ENCODE results near the gene ITPK1. TPM values are rescaled to one million over a fixed set of nuclear protein-coding genes. Genes with fewer than 3 reads are reported as not detected.
"Not testable (repeated sequence)": the region's sequence is repeated elsewhere in the genome, so short reads cannot be mapped to it uniquely, and the experiment has no call there.

ITPK1 gene
- polyA plus RNA-seq, 2 donors: 15.8 to 22.4 TPM

GRCh38 chr14:93150227-93151208 is 34.8 kb upstream of the ITPK1 start:
- no peaks in the 10 kb centered on the region for H3K36me3 ChIP-seq (ENCODE audit: control insufficient read depth in 2 of 2, insufficient read depth in 2 of 2, low read length in 1 of 2)
- H3K27me3 ChIP-seq (ENCODE audit: control insufficient read depth in 1 of 2, insufficient read depth in 2 of 2, low read length in 2 of 2): no peaks in the 10 kb centered on the region
- peaks cover 0 to 3% of the 10 kb centered on the region in 2 donors for H3K4me1 ChIP-seq (ENCODE audit: control insufficient read depth in 2 of 2, insufficient read depth in 2 of 2, low read length in 1 of 2)
- H3K4me3 ChIP-seq (ENCODE audit: low read depth in 1 of 2, low read length in 2 of 2): no peak overlapping the region
- WGBS, 2 donors: 38 to 42% methylated on average over 16 of the region's 16 CpGs
- H3K27ac ChIP-seq (ENCODE audit: low read depth in 2 of 2, low read length in 1 of 2): no peak overlapping the region
- no peaks in the 10 kb centered on the region for H3K9me3 ChIP-seq (ENCODE audit: control insufficient read depth in 2 of 2, insufficient read depth in 1 of 2, low read depth in 1 of 2, low read length in 1 of 2)

- Histone ChIP-seq H3K9me3 (ENCODE audit: control insufficient read depth in 2 of 2, insufficient read depth in 1 of 2, low read depth in 1 of 2, low read length in 1 of 2) (no peaks in the 10 kb centered on the region), H3K4me1 (ENCODE audit: control insufficient read depth in 2 of 2, insufficient read depth in 2 of 2, low read length in 1 of 2) (peaks cover 0 to 3% of the 10 kb centered on the region in 2 donors), H3K4me3 (ENCODE audit: low read depth in 1 of 2, low read length in 2 of 2) (no peak overlapping the region), H3K27me3 (ENCODE audit: control insufficient read depth in 1 of 2, insufficient read depth in 2 of 2, low read length in 2 of 2) (no peaks in the 10 kb centered on the region), H3K27ac (ENCODE audit: low read depth in 2 of 2, low read length in 1 of 2) (no peak overlapping the region), H3K36me3 (ENCODE audit: control insufficient read depth in 2 of 2, insufficient read depth in 2 of 2, low read length in 1 of 2) (no peaks in the 10 kb centered on the region)
- 93 to 95% methylated on average over 8 of the region's 8 CpGs for WGBS, 2 donors
These were observed 33.3 kb upstream of the ITPK1 start for GRCh38 chr14:93148979-93149378.

DNA sequence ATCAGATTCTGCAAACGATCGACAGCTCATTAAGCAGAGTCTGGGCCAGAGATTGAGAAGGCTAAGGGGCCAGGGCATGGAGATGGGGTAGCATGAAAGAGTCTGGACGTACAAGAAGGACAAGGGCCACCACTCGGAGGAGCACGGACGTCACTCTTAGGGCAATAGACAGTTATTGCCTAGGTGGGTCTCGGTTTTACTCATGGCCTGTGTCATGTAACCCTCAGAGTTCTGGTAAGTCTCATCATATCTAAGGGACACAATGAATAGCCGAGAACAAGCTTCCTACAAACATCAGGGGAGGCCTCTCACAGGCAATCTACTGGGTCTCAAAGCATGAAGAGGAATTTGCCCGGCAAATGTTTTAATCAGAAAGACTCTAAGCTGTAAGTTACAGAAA is 30.4 kb upstream of the ITPK1 start:
- WGBS, 2 donors: 75 to 80% methylated on average over 9 of the region's 9 CpGs
- no peaks in the 10 kb centered on the region for H3K9me3 ChIP-seq (ENCODE audit: control insufficient read depth in 2 of 2, insufficient read depth in 1 of 2, low read depth in 1 of 2, low read length in 1 of 2)

GRCh38 chr14:93142854-93143652 is 27.3 kb upstream of the ITPK1 start:
- Histone ChIP-seq H3K4me3 (ENCODE audit: low read depth in 1 of 2, low read length in 2 of 2) (no peak overlapping the region), H3K4me1 (ENCODE audit: control insufficient read depth in 2 of 2, insufficient read depth in 2 of 2, low read length in 1 of 2) (no peaks in the 10 kb centered on the region), H3K27ac (ENCODE audit: low read depth in 2 of 2, low read length in 1 of 2) (no peak overlapping the region), H3K27me3 (ENCODE audit: control insufficient read depth in 1 of 2, insufficient read depth in 2 of 2, low read length in 2 of 2) (no peaks in the 10 kb centered on the region), H3K36me3 (ENCODE audit: control insufficient read depth in 2 of 2, insufficient read depth in 2 of 2, low read length in 1 of 2) (no peaks in the 10 kb centered on the region), H3K9me3 (ENCODE audit: control insufficient read depth in 2 of 2, insufficient read depth in 1 of 2, low read depth in 1 of 2, low read length in 1 of 2) (no peaks in the 10 kb centered on the region)
- WGBS, 2 donors: 73 to 74% methylated on average over 13 of the region's 13 CpGs

More for the DNA sequence above, 30.4 kb upstream of the ITPK1 start:
- no peak overlapping the region for H3K27ac ChIP-seq (ENCODE audit: low read depth in 2 of 2, low read length in 1 of 2)
- H3K4me3 ChIP-seq (ENCODE audit: low read depth in 1 of 2, low read length in 2 of 2): no peak overlapping the region
- H3K36me3 ChIP-seq (ENCODE audit: control insufficient read depth in 2 of 2, insufficient read depth in 2 of 2, low read length in 1 of 2): no peaks in the 10 kb centered on the region
- H3K4me1 ChIP-seq (ENCODE audit: control insufficient read depth in 2 of 2, insufficient read depth in 2 of 2, low read length in 1 of 2): peaks cover 0 to 3% of the 10 kb centered on the region in 2 donors
- no peaks in the 10 kb centered on the region for H3K27me3 ChIP-seq (ENCODE audit: control insufficient read depth in 1 of 2, insufficient read depth in 2 of 2, low read length in 2 of 2)

- H3K4me1 ChIP-seq (ENCODE audit: control insufficient read depth in 2 of 2, insufficient read depth in 2 of 2, low read length in 1 of 2): no peaks in the 10 kb centered on the region
- H3K27ac ChIP-seq (ENCODE audit: low read depth in 2 of 2, low read length in 1 of 2): no peak overlapping the region
- H3K27me3 ChIP-seq (ENCODE audit: control insufficient read depth in 1 of 2, insufficient read depth in 2 of 2, low read length in 2 of 2): no peaks in the 10 kb centered on the region
- no peaks in the 10 kb centered on the region for H3K36me3 ChIP-seq (ENCODE audit: control insufficient read depth in 2 of 2, insufficient read depth in 2 of 2, low read length in 1 of 2)
- 36% methylated on average over 17 of the region's 17 CpGs for WGBS, 2 donors
- H3K4me3 ChIP-seq (ENCODE audit: low read depth in 1 of 2, low read length in 2 of 2): no peak overlapping the region
- H3K9me3 ChIP-seq (ENCODE audit: control insufficient read depth in 2 of 2, insufficient read depth in 1 of 2, low read depth in 1 of 2, low read length in 1 of 2): no peaks in the 10 kb centered on the region
These were observed 22.1 kb upstream of the ITPK1 start for GRCh38 chr14:93137864-93138263.

DNA sequence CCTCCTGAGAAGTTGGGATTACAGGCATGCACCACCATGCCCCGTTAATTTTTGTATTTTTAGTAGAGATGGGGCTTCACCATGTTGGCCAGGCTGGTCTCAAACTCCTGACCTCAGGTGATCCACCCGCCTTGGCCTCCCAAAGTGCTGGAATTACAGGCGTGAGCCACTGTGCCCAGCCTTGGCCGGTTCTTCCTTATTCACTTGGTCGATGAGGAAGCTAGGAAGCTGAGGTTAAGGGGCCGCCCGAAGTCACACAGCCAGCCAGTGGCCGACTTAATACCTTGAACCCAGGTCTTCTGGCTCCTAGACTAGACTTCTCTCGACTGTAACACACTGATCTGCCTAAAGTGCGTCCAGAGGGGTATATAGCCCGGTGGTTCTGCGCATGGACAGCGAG is 20.8 kb upstream of the ITPK1 start:
- H3K27me3 ChIP-seq (ENCODE audit: control insufficient read depth in 1 of 2, insufficient read depth in 2 of 2, low read length in 2 of 2); H3K4me1 ChIP-seq (ENCODE audit: control insufficient read depth in 2 of 2, insufficient read depth in 2 of 2, low read length in 1 of 2); H3K27ac ChIP-seq (ENCODE audit: low read depth in 2 of 2, low read length in 1 of 2); H3K36me3 ChIP-seq (ENCODE audit: control insufficient read depth in 2 of 2, insufficient read depth in 2 of 2, low read length in 1 of 2); H3K9me3 ChIP-seq (ENCODE audit: control insufficient read depth in 2 of 2, insufficient read depth in 1 of 2, low read depth in 1 of 2, low read length in 1 of 2); H3K4me3 ChIP-seq (ENCODE audit: low read depth in 1 of 2, low read length in 2 of 2): not testable (repeated sequence)
- WGBS, 2 donors: 82 to 88% methylated on average over 13 of the region's 13 CpGs

DNA sequence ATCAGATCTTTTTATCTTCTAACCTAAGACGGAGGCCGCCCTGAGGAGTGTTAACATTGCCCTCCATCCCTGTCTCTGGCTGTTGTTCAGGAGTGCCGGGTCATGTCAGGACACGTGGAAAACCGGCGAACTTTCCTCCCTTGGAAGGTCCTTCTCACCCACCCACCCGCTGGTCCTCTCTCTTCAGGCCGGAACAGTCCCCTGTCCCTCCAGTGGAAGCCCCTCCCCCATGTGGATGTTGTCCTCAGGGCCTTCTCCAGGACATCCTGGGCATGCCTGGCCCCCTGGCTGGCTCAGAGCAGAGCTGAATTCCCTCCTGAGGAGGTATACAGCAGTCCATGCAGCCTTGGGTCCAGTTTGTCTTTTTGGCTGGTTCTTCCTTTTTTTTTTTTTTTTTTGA is 20.3 kb upstream of the ITPK1 start:
- no peaks in the 10 kb centered on the region for H3K9me3 ChIP-seq (ENCODE audit: control insufficient read depth in 2 of 2, insufficient read depth in 1 of 2, low read depth in 1 of 2, low read length in 1 of 2)
- H3K36me3 ChIP-seq (ENCODE audit: control insufficient read depth in 2 of 2, insufficient read depth in 2 of 2, low read length in 1 of 2): no peaks in the 10 kb centered on the region
- 43 to 51% methylated on average over 8 of the region's 8 CpGs for WGBS, 2 donors
- no peaks in the 10 kb centered on the region for H3K4me1 ChIP-seq (ENCODE audit: control insufficient read depth in 2 of 2, insufficient read depth in 2 of 2, low read length in 1 of 2)
- no peak overlapping the region for H3K4me3 ChIP-seq (ENCODE audit: low read depth in 1 of 2, low read length in 2 of 2)
- H3K27me3 ChIP-seq (ENCODE audit: control insufficient read depth in 1 of 2, insufficient read depth in 2 of 2, low read length in 2 of 2): no peaks in the 10 kb centered on the region
- no peak overlapping the region for H3K27ac ChIP-seq (ENCODE audit: low read depth in 2 of 2, low read length in 1 of 2)

GRCh38 chr14:93135399-93135798 is 19.7 kb upstream of the ITPK1 start:
- Histone ChIP-seq H3K9me3 (ENCODE audit: control insufficient read depth in 2 of 2, insufficient read depth in 1 of 2, low read depth in 1 of 2, low read length in 1 of 2) (no peaks in the 10 kb centered on the region), H3K4me1 (ENCODE audit: control insufficient read depth in 2 of 2, insufficient read depth in 2 of 2, low read length in 1 of 2) (no peaks in the 10 kb centered on the region), H3K36me3 (ENCODE audit: control insufficient read depth in 2 of 2, insufficient read depth in 2 of 2, low read length in 1 of 2) (no peaks in the 10 kb centered on the region), H3K27ac (ENCODE audit: low read depth in 2 of 2, low read length in 1 of 2) (no peak overlapping the region), H3K4me3 (ENCODE audit: low read depth in 1 of 2, low read length in 2 of 2) (no peak overlapping the region), H3K27me3 (ENCODE audit: control insufficient read depth in 1 of 2, insufficient read depth in 2 of 2, low read length in 2 of 2) (no peaks in the 10 kb centered on the region)
- WGBS, 2 donors: 67 to 75% methylated on average over 5 of the region's 5 CpGs

GRCh38 chr14:93133464-93133863 is 17.7 kb upstream of the ITPK1 start:
- no peaks in the 10 kb centered on the region for H3K4me1 ChIP-seq (ENCODE audit: control insufficient read depth in 2 of 2, insufficient read depth in 2 of 2, low read length in 1 of 2)
- WGBS, 2 donors: 32 to 48% methylated on average over 8 of the region's 8 CpGs
- no peak overlapping the region for H3K27ac ChIP-seq (ENCODE audit: low read depth in 2 of 2, low read length in 1 of 2)
- no peaks in the 10 kb centered on the region for H3K36me3 ChIP-seq (ENCODE audit: control insufficient read depth in 2 of 2, insufficient read depth in 2 of 2, low read length in 1 of 2)
- H3K27me3 ChIP-seq (ENCODE audit: control insufficient read depth in 1 of 2, insufficient read depth in 2 of 2, low read length in 2 of 2): no peaks in the 10 kb centered on the region
- H3K4me3 ChIP-seq (ENCODE audit: low read depth in 1 of 2, low read length in 2 of 2): no peak overlapping the region
- no peaks in the 10 kb centered on the region for H3K9me3 ChIP-seq (ENCODE audit: control insufficient read depth in 2 of 2, insufficient read depth in 1 of 2, low read depth in 1 of 2, low read length in 1 of 2)

Data from esophagus (tissue), 2 donors.